Mesothelial cell of epicardium (in vitro differentiated cells): ENCODE measurements around the gene PLPPR1. TPM values are rescaled to one million over a fixed set of nuclear protein-coding genes. Genes with fewer than 3 reads are reported as not detected.
"Not testable (repeated sequence)": the region's sequence is repeated elsewhere in the genome, so short reads cannot be mapped to it uniquely, and the experiment has no call there.

Experiments used
- DNase-seq, 2 experiments: peaks; one replicate each; pipeline ENCODE4 v3.0.0; 2021; ENCODE audit warnings: low spot score in 2 of 2; ENCODE audit not compliant: unreplicated experiment in 2 of 2
- H3K27ac Mint-ChIP-seq: 2 replicates; pipeline ENCODE4 v1.8.0; 2021; ENCODE audit warnings: mixed read lengths
- H3K27me3 Mint-ChIP-seq: 2 replicates; pipeline ENCODE4 v1.8.0; 2021; ENCODE audit warnings: low read depth, mixed read lengths
- H3K36me3 Mint-ChIP-seq: 2 replicates; pipeline ENCODE4 v1.8.0; 2021; ENCODE audit warnings: mixed read lengths
- H3K4me1 Mint-ChIP-seq: 2 replicates; pipeline ENCODE4 v1.8.0; 2021; ENCODE audit warnings: mixed read lengths
- H3K4me3 Mint-ChIP-seq: 2 replicates; pipeline ENCODE4 v1.8.0; 2021; ENCODE audit warnings: mild to moderate bottlenecking, moderate library complexity, mixed read lengths
- H3K9me3 Mint-ChIP-seq: 2 replicates; pipeline ENCODE4 v1.8.0; 2021; ENCODE audit warnings: mixed read lengths
- total RNA-seq: library from RNA; stranded (reverse); gene quantifications from 3 replicates; pipeline ENCODE4 v1.2.1, GENCODE V29; 2021
- TF ChIP-seq, protein P1 (sequence below): fragments of 200-600 bp; sonication (generic); IDR thresholded peaks from one replicate; pipeline ENCODE4 v1.5.0; 2021; ENCODE audit warnings: antibody characterized with exemption; ENCODE audit not compliant: unreplicated experiment

The PLPPR1 gene
- total RNA-seq, 1 donor from 2014 or later: 1.3 TPM

DNA sequence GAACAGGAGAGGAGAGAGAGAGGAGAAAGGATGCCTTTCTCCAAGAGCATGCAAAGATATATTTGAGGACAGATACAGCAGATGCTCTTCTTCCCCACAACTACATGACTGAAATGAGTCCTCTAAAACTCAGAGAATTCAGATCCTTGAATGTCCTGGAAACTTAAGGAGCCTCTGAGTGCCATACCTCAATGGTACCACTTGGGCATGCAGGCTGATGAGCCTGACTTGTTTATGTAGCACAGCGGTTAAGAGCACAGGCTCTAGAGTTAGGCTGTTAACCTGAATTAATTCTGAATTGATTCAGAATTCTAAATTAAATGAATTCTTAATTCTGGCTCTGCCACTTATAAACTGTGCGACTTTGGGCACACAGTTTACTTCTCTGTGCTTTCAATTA, 5.7 kb downstream of the PLPPR1 start:
- H3K36me3 Mint-ChIP-seq: no peaks in the 10 kb centered on the region
- H3K4me1 Mint-ChIP-seq: peaks cover 9% of the 10 kb centered on the region
- DNase-seq: no peak
- H3K27me3 Mint-ChIP-seq: peaks cover 87% of the 10 kb centered on the region
- TF ChIP-seq, protein P1, sequence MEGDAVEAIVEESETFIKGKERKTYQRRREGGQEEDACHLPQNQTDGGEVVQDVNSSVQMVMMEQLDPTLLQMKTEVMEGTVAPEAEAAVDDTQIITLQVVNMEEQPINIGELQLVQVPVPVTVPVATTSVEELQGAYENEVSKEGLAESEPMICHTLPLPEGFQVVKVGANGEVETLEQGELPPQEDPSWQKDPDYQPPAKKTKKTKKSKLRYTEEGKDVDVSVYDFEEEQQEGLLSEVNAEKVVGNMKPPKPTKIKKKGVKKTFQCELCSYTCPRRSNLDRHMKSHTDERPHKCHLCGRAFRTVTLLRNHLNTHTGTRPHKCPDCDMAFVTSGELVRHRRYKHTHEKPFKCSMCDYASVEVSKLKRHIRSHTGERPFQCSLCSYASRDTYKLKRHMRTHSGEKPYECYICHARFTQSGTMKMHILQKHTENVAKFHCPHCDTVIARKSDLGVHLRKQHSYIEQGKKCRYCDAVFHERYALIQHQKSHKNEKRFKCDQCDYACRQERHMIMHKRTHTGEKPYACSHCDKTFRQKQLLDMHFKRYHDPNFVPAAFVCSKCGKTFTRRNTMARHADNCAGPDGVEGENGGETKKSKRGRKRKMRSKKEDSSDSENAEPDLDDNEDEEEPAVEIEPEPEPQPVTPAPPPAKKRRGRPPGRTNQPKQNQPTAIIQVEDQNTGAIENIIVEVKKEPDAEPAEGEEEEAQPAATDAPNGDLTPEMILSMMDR: no peak
- H3K9me3 Mint-ChIP-seq: no peaks in the 10 kb centered on the region
- no peak overlapping the region for H3K4me3 Mint-ChIP-seq
- no peak overlapping the region for H3K27ac Mint-ChIP-seq

DNA sequence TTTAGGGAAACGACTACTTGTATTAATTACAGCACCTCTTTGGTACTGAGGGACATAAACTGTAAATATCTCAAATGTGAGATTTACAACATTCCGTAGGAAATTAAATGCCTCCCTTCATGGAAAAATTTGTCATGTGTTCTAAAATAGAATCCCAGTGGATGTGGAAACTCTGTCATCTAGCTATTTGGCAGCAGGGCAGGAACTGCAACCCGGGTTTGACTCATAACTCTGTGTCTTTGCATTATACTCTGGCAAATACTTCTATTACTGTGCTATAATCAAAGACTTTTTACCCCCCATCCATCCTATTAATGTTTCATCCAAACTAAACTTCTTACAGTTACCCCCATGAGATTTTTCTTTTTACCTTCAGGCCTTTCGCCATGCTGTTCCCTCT, 6.6 kb downstream of the PLPPR1 start:
- Mint-ChIP-seq H3K27ac (no peak overlapping the region), H3K4me3 (no peak overlapping the region), H3K4me1 (peaks cover under 1% of the 10 kb centered on the region), H3K36me3 (no peaks in the 10 kb centered on the region), H3K9me3 (no peaks in the 10 kb centered on the region), H3K27me3 (peaks cover 83% of the 10 kb centered on the region)
- TF ChIP-seq, protein P1: no peak
- DNase-seq: no peak

DNA sequence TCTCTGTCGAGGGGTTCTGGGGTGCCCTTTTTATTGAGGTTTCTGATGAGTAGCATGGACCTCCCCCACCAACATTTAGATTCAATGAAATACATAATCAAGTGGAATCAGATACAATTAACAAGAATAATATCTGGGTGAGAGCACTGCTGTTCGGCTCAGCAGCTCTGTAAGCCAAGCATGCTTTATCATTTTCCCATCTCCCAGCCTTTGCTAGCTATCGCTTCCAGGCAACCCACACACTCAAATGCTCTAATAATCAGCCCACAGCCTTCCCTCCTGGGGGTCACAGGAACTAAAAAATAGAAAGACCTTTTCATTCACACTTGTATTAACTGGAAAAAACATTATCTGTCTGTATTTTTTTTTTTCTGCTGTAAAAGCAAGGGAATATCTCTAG, 8.9 kb downstream of the PLPPR1 start:
- Mint-ChIP-seq H3K36me3 (no peaks in the 10 kb centered on the region), H3K4me3 (no peak overlapping the region), H3K9me3 (no peaks in the 10 kb centered on the region), H3K27ac (no peak overlapping the region), H3K27me3 (peaks cover 67% of the 10 kb centered on the region), H3K4me1 (no peaks in the 10 kb centered on the region)
- TF ChIP-seq, protein P1: no peak
- no peak for DNase-seq

DNA sequence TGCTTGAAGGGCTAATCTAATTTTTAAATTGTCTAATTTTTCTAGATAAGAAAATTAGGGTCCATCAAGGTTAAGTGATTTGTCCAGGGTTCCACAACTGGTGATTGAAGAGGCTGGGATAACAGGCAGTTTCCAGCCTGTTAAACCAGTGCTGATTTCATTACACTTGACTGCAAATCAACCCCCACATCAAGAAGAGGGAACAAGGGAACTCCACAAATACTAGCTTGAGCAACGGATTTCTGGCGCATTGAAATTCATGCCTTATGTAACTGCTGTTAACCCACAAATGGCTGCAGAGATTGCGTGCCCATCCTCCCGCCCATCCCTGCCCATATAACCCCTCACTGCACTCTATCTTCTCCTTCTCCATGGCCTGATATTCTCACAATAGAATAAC, 10.0 kb downstream of the PLPPR1 start:
- Mint-ChIP-seq H3K9me3 (no peaks in the 10 kb centered on the region), H3K4me1 (no peaks in the 10 kb centered on the region), H3K27ac (no peak overlapping the region), H3K36me3 (no peaks in the 10 kb centered on the region), H3K4me3 (no peak overlapping the region), H3K27me3 (peaks cover 56% of the 10 kb centered on the region)
- TF ChIP-seq, protein P1: no peak
- no peak for DNase-seq

DNA sequence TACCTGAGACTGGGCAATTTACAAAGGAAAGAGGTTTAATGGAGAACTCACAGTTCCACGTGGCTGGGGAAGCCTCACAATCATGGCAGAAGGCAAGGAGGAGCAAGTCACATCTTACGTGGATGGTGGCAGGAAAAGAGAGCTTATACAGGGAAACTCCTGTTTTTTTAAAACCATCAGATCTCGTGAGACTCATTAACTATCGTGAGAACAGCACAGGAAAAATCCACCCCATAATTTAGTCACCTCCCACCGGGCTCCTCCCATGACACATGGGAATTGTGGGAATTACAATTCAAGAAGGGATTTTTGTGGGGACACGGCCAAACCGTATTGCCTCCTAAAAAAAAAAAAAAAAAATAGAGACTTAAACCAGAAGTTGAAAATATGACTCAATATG, 11.1 kb downstream of the PLPPR1 start:
- not testable (repeated sequence) for DNase-seq, H3K9me3 Mint-ChIP-seq, H3K36me3 Mint-ChIP-seq, H3K27ac Mint-ChIP-seq, H3K4me1 Mint-ChIP-seq, H3K4me3 Mint-ChIP-seq
- H3K27me3 Mint-ChIP-seq: peaks cover 46% of the 10 kb centered on the region

DNA sequence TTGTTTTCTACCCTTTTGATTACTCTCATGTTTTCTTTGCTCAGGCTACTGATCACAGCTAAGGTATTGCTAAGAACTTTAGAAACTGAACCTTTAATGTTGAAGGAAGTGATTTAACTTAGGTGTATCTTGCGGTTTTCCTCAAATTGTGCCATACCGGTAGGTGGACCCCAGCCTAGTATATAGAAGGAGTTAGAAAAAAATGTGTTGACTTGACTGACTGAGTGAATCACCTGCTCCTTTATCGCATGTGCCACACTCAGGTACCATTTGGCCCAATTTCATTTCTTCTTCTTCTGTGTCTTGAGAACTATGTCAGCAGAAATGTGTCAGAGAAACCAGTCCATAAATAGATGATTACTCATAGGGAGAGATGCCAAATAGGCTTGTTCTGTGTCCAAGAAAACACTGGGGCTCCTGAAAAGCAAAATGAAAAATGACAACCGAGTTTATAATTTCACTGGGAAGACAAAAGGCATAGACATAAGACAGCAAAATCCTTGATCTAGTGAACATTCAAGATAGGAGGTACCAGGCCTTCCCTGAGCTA, 19.4 kb downstream of the PLPPR1 start:
- H3K36me3 Mint-ChIP-seq: no peaks in the 10 kb centered on the region
- H3K27me3 Mint-ChIP-seq: peaks cover 15% of the 10 kb centered on the region
- no peak overlapping the region for H3K4me3 Mint-ChIP-seq
- H3K27ac Mint-ChIP-seq: no peak overlapping the region
- TF ChIP-seq, protein P1: no peak
- no peaks in the 10 kb centered on the region for H3K4me1 Mint-ChIP-seq
- DNase-seq: no peak
- H3K9me3 Mint-ChIP-seq: no peaks in the 10 kb centered on the region
